Astrocyte (in vitro differentiated cells and primary cell): ENCODE measurements around the gene FCER2. TPM values are rescaled to one million over a fixed set of nuclear protein-coding genes. Genes with fewer than 3 reads are reported as not detected.

ENCODE experiments used
- DNase-seq: peaks from one replicate; pipeline ENCODE4 v3.0.0-alpha.2; 2010; ENCODE audit warnings: low read depth
- FAIRE-seq: peaks from 2 replicates; lab custom pipeline; 2011; peaks lifted over from hg19 to GRCh38; lab: Jason Lieb, UNC
- H2AFZ ChIP-seq: 2 replicates; pipeline ENCODE4 v1.6.0; 2012; ENCODE audit warnings: low read depth, low read length, inconsistent platforms
- H3K27ac ChIP-seq: 2 replicates; pipeline ENCODE4 v1.5.1; 2011; ENCODE audit warnings: low read depth, low read length, inconsistent platforms
- H3K27me3 ChIP-seq: 2 replicates; pipeline ENCODE4 v1.6.0; 2011; ENCODE audit warnings: low read length, inconsistent platforms; ENCODE audit not compliant: insufficient read depth
- H3K36me3 ChIP-seq: 2 replicates; pipeline ENCODE4 v1.5.1; 2011; ENCODE audit warnings: low read length, inconsistent platforms; ENCODE audit not compliant: insufficient read depth
- H3K4me1 ChIP-seq: 2 replicates; pipeline ENCODE4 v1.5.1; 2011; ENCODE audit warnings: low read length, inconsistent platforms; ENCODE audit not compliant: insufficient read depth
- H3K4me2 ChIP-seq: 2 replicates; pipeline ENCODE4 v1.6.0; 2012; ENCODE audit warnings: low read length, inconsistent platforms
- H3K4me3 ChIP-seq: 2 replicates; pipeline ENCODE4 v1.5.1; 2011; ENCODE audit warnings: low read depth, mild to moderate bottlenecking, low read length, inconsistent platforms; ENCODE audit not compliant: insufficient read depth
- H3K79me2 ChIP-seq: 2 replicates; pipeline ENCODE4 v1.6.0; 2012; ENCODE audit warnings: mild to moderate bottlenecking, low read length, inconsistent platforms; ENCODE audit not compliant: insufficient read depth
- H3K9ac ChIP-seq: 2 replicates; pipeline ENCODE4 v1.6.0; 2012; ENCODE audit warnings: mild to moderate bottlenecking, low read length, inconsistent platforms
- H3K9me3 ChIP-seq: 2 replicates; pipeline ENCODE4 v1.5.1; 2012; ENCODE audit warnings: low read depth, mild to moderate bottlenecking, low read length, inconsistent platforms; ENCODE audit not compliant: insufficient read depth
- H4K20me1 ChIP-seq: 2 replicates; pipeline ENCODE4 v1.6.0; 2012; ENCODE audit warnings: low read length, inconsistent platforms; ENCODE audit not compliant: insufficient read depth
- H3K27ac Mint-ChIP-seq: one replicate; pipeline ENCODE4 v1.8.0; 2021; ENCODE audit warnings: mild to moderate bottlenecking, mixed read lengths; ENCODE audit not compliant: unreplicated experiment
- H3K27me3 Mint-ChIP-seq: one replicate; pipeline ENCODE4 v1.8.0; 2021; ENCODE audit warnings: low read depth, mixed read lengths; ENCODE audit not compliant: unreplicated experiment
- H3K36me3 Mint-ChIP-seq: one replicate; pipeline ENCODE4 v1.8.0; 2021; ENCODE audit warnings: low read depth, mixed read lengths; ENCODE audit not compliant: unreplicated experiment
- H3K4me1 Mint-ChIP-seq: one replicate; pipeline ENCODE4 v1.8.0; 2021; ENCODE audit warnings: low read depth, mixed read lengths; ENCODE audit not compliant: unreplicated experiment
- H3K4me3 Mint-ChIP-seq: one replicate; pipeline ENCODE4 v1.8.0; 2021; ENCODE audit warnings: mild to moderate bottlenecking, moderate library complexity, mixed read lengths; ENCODE audit not compliant: unreplicated experiment
- H3K9me3 Mint-ChIP-seq: one replicate; pipeline ENCODE4 v1.8.0; 2021; ENCODE audit warnings: mild to moderate bottlenecking, mixed read lengths; ENCODE audit not compliant: unreplicated experiment
- CTCF ChIP-seq: IDR thresholded peaks from 2 replicates; pipeline ENCODE4 v1.5.1; 2011; ENCODE audit warnings: low read depth, mild to moderate bottlenecking, inconsistent platforms, low read length, moderate library complexity; ENCODE audit not compliant: insufficient read depth
- EZH2 ChIP-seq: IDR thresholded peaks from 2 replicates; pipeline ENCODE4 v1.6.1; 2012; ENCODE audit warnings: mild to moderate bottlenecking, low read length, inconsistent platforms; ENCODE audit not compliant: insufficient read depth
- total RNA-seq: library from RNA; stranded (reverse); gene quantifications from 2 replicates; pipeline ENCODE4 v1.2.1, GENCODE V29; 2021

The FCER2 gene
- total RNA-seq, 1 donor from 2014 or later = not detected

GRCh38 chr19:7670150-7670783 is 31.7 kb downstream of the FCER2 start:
- Histone ChIP-seq H4K20me1 (no peaks in the 10 kb centered on the region), H3K9me3 (no peaks in the 10 kb centered on the region), H3K36me3 (no peaks in the 10 kb centered on the region), H3K79me2 (no peaks in the 10 kb centered on the region), H3K9ac (no peak overlapping the region), H3K27ac (no peak overlapping the region), H3K4me2 (peak overlapping the region; percentile 54), H3K27me3 (peaks cover 4% of the 10 kb centered on the region), H3K4me1 (no peaks in the 10 kb centered on the region), H2AFZ (peak overlapping the region; percentile 10), H3K4me3 (no peak overlapping the region)
- TF ChIP-seq CTCF = no peak
- DNase-seq (no peak), FAIRE-seq (no peak)
- H3K27ac Mint-ChIP-seq = no peak overlapping the region
- peaks cover 2% of the 10 kb centered on the region for H3K36me3 Mint-ChIP-seq
- peaks cover 16% of the 10 kb centered on the region for H3K9me3 Mint-ChIP-seq
- peaks cover 69% of the 10 kb centered on the region for H3K27me3 Mint-ChIP-seq
- no peaks in the 10 kb centered on the region for H3K4me1 Mint-ChIP-seq
- H3K4me3 Mint-ChIP-seq = peak overlapping the region; percentile 64

- Histone ChIP-seq H3K36me3 (no peaks in the 10 kb centered on the region), H4K20me1 (no peaks in the 10 kb centered on the region), H3K79me2 (no peaks in the 10 kb centered on the region), H3K9me3 (no peaks in the 10 kb centered on the region), H3K27ac (no peak overlapping the region), H3K9ac (no peak overlapping the region), H3K4me1 (no peaks in the 10 kb centered on the region), H3K4me3 (no peak overlapping the region), H3K4me2 (no peak overlapping the region), H3K27me3 (peaks cover 4% of the 10 kb centered on the region), H2AFZ (no peak overlapping the region)
- no peak overlapping the region for H3K4me3 Mint-ChIP-seq
- no peaks in the 10 kb centered on the region for H3K4me1 Mint-ChIP-seq
- H3K36me3 Mint-ChIP-seq = peaks cover 2% of the 10 kb centered on the region
- peaks cover 69% of the 10 kb centered on the region for H3K27me3 Mint-ChIP-seq
- FAIRE-seq (no peak), DNase-seq (no peak)
- TF ChIP-seq EZH2 = no peak
- no peak for TF ChIP-seq CTCF
- H3K27ac Mint-ChIP-seq = no peak overlapping the region
- peaks cover 16% of the 10 kb centered on the region for H3K9me3 Mint-ChIP-seq
Measured at GRCh38 chr19:7669641-7670040, 32.3 kb downstream of the FCER2 start.

- peaks cover 13% of the 10 kb centered on the region for H3K9me3 Mint-ChIP-seq
- Histone ChIP-seq H3K9me3 (no peaks in the 10 kb centered on the region), H3K27me3 (peaks cover 4% of the 10 kb centered on the region), H3K4me2 (no peak within 1 kb of the TSS), H3K79me2 (no peaks in the 10 kb centered on the region), H3K36me3 (no peaks in the 10 kb centered on the region), H3K9ac (no peak within 1 kb of the TSS), H4K20me1 (no peaks in the 10 kb centered on the region), H3K4me3 (no peak within 1 kb of the TSS), H2AFZ (no peak within 1 kb of the TSS), H3K4me1 (no peaks in the 10 kb centered on the region), H3K27ac (no peak within 1 kb of the TSS)
- H3K27ac Mint-ChIP-seq = no peak within 1 kb of the TSS
- no peaks in the 10 kb centered on the region for H3K4me1 Mint-ChIP-seq
- H3K36me3 Mint-ChIP-seq = peaks cover 2% of the 10 kb centered on the region
- FAIRE-seq = no peak
- TF ChIP-seq CTCF (no peak), EZH2 (no peak)
- H3K4me3 Mint-ChIP-seq = no peak within 1 kb of the TSS
- DNase-seq = no peak
- H3K27me3 Mint-ChIP-seq = peaks cover 67% of the 10 kb centered on the region
Measured at GRCh38 chr19:7668842-7669241, 33.1 kb downstream of the FCER2 start, which contains the start of gene RETN. RETN (plus strand) TSS chr19:7669049; CDS start chr19:7669327, 278 bp downstream.
